COLO668 (cell line): ENCODE results near the gene RASGEF1C.

Experiments used
- DNase-seq: peaks from one replicate; lab custom pipeline; 2025; ENCODE audit not compliant: unreplicated experiment; lab: John Stamatoyannopoulos, UW

RASGEF1C gene

GRCh38 chr5:180068519-180069090 lies 140.4 kb downstream of the RASGEF1C start:
- DNase-seq = no peak

DNA sequence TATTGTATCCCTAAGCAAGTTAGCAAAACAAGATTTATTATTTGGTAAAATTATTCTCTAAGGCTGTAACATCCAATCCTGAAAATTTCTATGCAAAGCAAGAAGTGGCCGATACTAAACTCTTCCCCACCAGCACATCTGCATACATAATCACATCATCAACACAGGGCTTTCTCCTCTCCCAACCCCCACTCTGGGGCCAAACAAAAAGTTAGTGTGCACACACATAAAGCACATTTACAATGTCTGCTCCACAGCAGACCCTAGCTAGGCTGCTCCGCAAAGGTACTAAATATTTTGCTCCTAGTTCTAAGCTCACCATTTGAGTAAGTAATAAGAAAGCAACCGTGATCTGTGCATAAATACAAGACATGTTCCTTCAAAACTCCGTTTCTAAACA lies 141.0 kb downstream of the RASGEF1C start:
- no peak for DNase-seq

GRCh38 chr5:180060192-180060591 lies 148.8 kb downstream of the RASGEF1C start:
- DNase-seq = no peak

- no peak for DNase-seq
Observed at GRCh38 chr5:180059326-180059725, 149.7 kb downstream of the RASGEF1C start.

- DNase-seq = no peak
Observed at GRCh38 chr5:180056153-180056552, 152.9 kb downstream of the RASGEF1C start.

GRCh38 chr5:180054226-180054625 lies 154.8 kb downstream of the RASGEF1C start:
- DNase-seq = no peak

DNA sequence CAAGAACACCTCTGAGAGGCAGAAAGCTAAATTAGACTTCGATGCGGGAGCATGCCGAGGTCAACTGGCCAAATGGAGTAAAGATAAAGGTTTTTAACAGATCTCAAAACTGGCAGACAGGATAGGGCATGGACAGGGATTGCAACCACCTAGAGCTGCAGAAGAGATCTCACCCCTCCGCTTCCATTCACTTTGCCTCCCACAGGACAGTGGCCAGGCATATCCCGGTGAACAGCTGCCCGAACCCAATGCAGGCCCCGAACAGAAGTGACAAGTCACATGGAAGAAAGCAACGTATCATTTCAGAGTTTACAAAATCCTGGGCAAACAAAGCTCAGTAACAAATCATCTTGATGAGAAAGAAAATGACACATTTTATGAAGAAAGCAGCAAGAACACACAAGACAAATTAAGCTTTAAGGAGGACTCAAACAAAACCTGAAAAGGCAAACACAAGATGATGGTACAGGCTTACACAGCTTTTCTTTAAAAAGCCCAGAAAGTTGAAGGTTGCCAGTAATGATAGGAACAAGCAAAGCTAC lies 155.9 kb downstream of the RASGEF1C start:
- no peak for DNase-seq

DNA sequence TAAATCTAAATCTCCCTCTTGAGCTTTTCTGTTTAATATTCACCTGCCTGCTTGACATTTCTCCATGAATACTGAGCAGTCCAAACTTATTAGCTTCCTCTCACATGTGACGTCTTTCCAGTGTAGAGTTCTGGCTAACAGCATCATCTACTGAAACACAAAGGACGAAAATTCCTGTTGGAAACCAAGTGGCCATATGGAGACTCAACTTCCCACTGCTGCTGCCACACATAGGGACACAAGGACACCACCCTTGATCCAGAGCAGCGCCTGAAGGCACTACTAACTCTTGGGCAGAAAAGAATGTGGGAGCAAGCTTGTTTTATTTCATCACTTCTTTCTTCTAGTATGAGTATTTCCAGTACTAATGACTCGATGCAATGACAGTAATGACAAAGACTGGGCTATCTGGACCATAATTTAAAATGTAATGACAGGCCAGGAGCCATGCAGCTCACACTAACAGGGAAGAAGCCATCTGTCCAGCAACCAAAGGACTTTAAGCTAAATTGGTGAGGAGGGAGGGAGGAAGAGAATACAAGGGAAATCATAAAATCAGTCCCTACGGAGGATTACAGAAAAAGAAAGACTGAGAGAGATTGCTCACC lies 156.7 kb downstream of the RASGEF1C start:
- no peak for DNase-seq
